HFF-Myc (cell line): Measurements from ENCODE around the gene FRAT1.

Experiments used
- DNase-seq: peaks from one replicate; pipeline ENCODE4 v3.0.0-alpha.2; 2011; ENCODE audit warnings: low read depth; ENCODE audit errors: extremely low read depth
- H3K4me3 ChIP-seq: replicated peaks from 2 replicates; pipeline ENCODE4 v1.5.1; 2011; ENCODE audit warnings: low read depth, mild to moderate bottlenecking, control low read depth, low read length
- TF ChIP-seq, protein P1 (sequence below): IDR thresholded peaks from 2 replicates; pipeline ENCODE4 v1.5.1; 2012; ENCODE audit warnings: mild to moderate bottlenecking, low read depth, low read length, control low read depth; ENCODE audit errors: missing control alignments

FRAT1 gene

DNA sequence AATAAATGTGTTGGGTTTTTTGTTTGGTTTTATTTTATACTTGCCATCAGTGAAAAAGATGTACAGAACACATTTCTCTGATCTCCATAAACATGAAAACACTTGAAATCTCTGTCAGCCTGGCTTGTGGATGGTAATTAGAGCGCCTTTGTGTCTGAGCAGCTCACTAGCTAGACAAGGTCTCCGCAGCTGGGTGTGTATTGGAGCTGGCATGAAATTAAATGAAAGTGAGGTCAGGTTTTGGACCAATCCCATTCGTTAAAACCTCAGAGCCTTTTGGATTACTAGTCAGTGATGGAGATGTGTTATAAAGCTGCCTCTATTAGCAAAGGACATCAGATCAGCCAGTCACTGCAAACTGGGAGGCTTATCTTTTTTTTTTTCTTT, 2.7 kb downstream of the FRAT1 start:
- no peak overlapping the region for H3K4me3 ChIP-seq
- TF ChIP-seq, protein P1, sequence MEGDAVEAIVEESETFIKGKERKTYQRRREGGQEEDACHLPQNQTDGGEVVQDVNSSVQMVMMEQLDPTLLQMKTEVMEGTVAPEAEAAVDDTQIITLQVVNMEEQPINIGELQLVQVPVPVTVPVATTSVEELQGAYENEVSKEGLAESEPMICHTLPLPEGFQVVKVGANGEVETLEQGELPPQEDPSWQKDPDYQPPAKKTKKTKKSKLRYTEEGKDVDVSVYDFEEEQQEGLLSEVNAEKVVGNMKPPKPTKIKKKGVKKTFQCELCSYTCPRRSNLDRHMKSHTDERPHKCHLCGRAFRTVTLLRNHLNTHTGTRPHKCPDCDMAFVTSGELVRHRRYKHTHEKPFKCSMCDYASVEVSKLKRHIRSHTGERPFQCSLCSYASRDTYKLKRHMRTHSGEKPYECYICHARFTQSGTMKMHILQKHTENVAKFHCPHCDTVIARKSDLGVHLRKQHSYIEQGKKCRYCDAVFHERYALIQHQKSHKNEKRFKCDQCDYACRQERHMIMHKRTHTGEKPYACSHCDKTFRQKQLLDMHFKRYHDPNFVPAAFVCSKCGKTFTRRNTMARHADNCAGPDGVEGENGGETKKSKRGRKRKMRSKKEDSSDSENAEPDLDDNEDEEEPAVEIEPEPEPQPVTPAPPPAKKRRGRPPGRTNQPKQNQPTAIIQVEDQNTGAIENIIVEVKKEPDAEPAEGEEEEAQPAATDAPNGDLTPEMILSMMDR = no peak
- no peak for DNase-seq

- DNase-seq = no peak
- no peak overlapping the region for H3K4me3 ChIP-seq
- TF ChIP-seq, protein P1 = no peak
These were observed 4.4 kb downstream of the FRAT1 start for GRCh38 chr10:97323501-97323900.

GRCh38 chr10:97325754-97326153, 6.7 kb downstream of the FRAT1 start:
- DNase-seq = no peak
- TF ChIP-seq, protein P1 = no peak
- H3K4me3 ChIP-seq = no peak overlapping the region

DNA sequence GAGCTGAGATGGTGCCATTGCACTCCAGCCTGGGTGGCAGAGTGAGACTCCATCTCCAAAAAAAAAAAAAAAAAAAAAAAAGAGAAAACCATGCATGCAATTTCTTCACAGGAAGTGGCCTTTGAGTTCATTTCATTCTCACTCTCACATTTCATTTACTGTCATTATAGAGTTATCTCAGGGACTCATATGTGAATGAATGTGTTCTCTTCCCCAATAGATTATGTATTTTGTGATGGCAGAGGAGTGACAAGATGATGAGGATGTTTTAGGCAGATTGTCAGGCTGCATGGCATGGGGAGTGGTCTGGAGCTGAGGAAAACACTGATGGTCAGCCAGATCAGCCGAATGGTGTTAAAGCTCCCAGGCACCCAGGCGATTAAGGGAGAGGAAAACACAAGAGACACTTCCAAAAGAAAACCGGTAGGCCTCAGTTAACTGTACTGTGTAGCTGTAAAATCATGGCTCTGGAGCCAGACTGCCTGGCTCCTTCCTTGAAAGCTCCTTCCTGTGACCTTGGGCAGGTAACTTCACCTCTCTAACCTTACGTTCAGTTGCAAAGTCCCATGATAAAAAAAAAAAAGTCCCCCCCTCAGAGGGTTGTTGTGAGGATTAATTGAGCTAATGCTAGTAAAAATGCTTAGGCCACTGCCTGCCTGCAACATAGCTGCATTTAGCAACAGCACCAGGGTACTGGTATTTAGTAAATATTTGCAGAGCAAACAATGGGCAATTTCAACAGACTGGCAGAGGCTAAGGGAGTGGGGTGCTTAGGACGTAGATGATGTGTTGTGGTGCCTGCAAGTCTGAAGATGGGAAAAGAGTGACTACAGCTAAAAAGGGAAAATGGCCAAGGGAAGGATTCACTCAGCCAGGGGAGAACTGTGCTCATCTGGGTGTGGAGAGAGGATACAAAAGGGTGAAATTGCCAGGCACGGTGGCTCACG, 8.6 kb downstream of the FRAT1 start:
- no peak for DNase-seq
- TF ChIP-seq, protein P1 = no peak
- no peak overlapping the region for H3K4me3 ChIP-seq

DNA sequence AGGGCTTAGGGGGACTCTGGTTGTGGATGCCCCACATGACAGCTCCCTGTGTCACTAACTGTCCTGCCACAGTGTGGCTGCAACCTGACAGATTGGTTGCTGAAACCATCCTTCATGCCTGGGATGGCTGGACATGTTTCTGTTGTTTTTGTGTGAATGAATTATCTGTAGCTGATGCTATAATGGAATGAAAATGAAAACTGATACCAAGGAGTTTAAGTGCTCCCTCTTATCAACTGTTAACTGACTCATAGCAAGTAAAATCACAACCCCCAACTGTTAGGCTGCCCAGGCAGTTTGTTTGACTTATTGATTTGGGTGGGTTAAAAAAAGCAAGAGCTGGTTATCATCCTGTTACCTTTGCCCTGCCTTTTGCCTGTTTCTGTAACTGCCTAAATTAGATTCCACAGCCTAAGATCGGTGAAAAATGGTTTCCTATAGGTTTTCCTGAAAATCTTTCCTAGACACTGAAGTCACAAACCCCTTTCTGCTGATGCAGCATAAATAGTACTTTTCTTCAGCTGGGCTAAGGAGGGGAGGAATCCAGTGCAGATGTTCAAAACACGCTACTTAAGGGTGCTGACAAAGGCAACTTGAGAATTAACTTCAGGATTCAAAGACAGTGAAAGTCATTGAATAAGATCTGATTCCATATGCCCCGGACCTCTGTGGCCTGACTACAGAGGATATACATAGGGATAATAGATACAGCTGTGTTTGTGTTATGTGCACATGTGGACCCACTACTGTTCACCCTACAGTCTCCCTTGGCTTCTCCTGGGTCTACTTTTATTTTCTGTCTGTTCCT, 9.8 kb downstream of the FRAT1 start:
- DNase-seq = no peak
- H3K4me3 ChIP-seq = no peak overlapping the region
- TF ChIP-seq, protein P1 = no peak

DNA sequence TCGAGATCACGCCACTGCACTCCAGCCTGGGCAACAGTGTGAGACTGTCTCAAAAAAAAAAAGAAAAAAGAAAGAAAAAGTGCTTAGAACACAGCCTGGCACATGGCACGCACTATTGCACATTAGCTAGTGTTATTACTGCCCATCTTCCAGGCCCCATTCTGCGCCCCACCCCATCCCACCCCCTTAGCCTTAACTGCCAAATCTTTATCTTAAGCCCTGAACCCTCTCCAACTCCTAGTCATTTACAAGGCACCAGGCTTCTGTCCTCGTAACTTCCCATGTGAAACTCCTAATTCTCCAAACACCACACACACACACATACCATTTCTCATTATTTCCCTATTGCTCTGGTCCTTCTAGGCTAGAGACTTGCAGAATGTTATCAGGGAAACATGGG, 10.7 kb downstream of the FRAT1 start:
- no peak overlapping the region for H3K4me3 ChIP-seq
- TF ChIP-seq, protein P1 = no peak
- no peak for DNase-seq
